ENCODE results near the gene UBN2.
"Not testable (repeated sequence)": the region's sequence is repeated elsewhere in the genome, so short reads cannot be mapped to it uniquely, and the experiment has no call there.

UBN2 gene

GRCh38 chr7:139328375-139328774 is 97.3 kb downstream of the UBN2 start:
- no peak for DNase-seq (ENCODE audit: low spot score)
- no peak for TF ChIP-seq CTCF (IDR thresholded peaks at IDR 0.05)
- Histone ChIP-seq H3K27ac (no peak overlapping the region), H3K4me3 (no peak overlapping the region)

GRCh38 chr7:139329119-139329518 is 98.1 kb downstream of the UBN2 start:
- no peak for TF ChIP-seq CTCF (IDR thresholded peaks at IDR 0.05)
- DNase-seq (ENCODE audit: low spot score) = no peak
- no peak overlapping the region for H3K4me3 ChIP-seq
- no peak overlapping the region for H3K27ac ChIP-seq

GRCh38 chr7:139330333-139331030 is 99.4 kb downstream of the UBN2 start:
- Histone ChIP-seq H3K27ac (no peak overlapping the region), H3K4me3 (no peak overlapping the region)
- no peak for TF ChIP-seq CTCF (IDR thresholded peaks at IDR 0.05)
- DNase-seq (ENCODE audit: low spot score) = no peak

- TF ChIP-seq CTCF (IDR thresholded peaks at IDR 0.05) = no peak
- H3K27ac ChIP-seq = no peak overlapping the region
- no peak overlapping the region for H3K4me3 ChIP-seq
- DNase-seq (ENCODE audit: low spot score) = no peak
These were observed 101.8 kb downstream of the UBN2 start for GRCh38 chr7:139332697-139333359.

GRCh38 chr7:139333443-139333842 is 102.4 kb downstream of the UBN2 start:
- DNase-seq (ENCODE audit: low spot score); H3K27ac ChIP-seq; H3K4me3 ChIP-seq: not testable (repeated sequence)

GRCh38 chr7:139334399-139335150 is 103.5 kb downstream of the UBN2 start:
- Histone ChIP-seq H3K27ac (no peak overlapping the region), H3K4me3 (no peak overlapping the region)
- DNase-seq (ENCODE audit: low spot score) = no peak
- TF ChIP-seq CTCF (IDR thresholded peaks at IDR 0.05) = no peak

- H3K4me3 ChIP-seq = no peak overlapping the region
- no peak overlapping the region for H3K27ac ChIP-seq
- no peak for DNase-seq (ENCODE audit: low spot score)
- no peak for TF ChIP-seq CTCF (IDR thresholded peaks at IDR 0.05)
These were observed 108.0 kb downstream of the UBN2 start for GRCh38 chr7:139339025-139339424.
